GM18909 (cell line): ENCODE measurements around the gene PATJ.
"Not testable (repeated sequence)": the region's sequence is repeated elsewhere in the genome, so short reads cannot be mapped to it uniquely, and the experiment has no call there.

ENCODE experiments used
- ATAC-seq: cut with Tn5 transposase; IDR thresholded peaks from one replicate; pipeline ENCODE4 v1.9.1; 2021; ENCODE audit warnings: mild to moderate bottlenecking; ENCODE audit not compliant: unreplicated experiment, poor library complexity

PATJ gene

GRCh38 chr1:61808968-61809367 lies 66.7 kb downstream of the PATJ start:
- ATAC-seq, result no peak

- ATAC-seq, result no peak
Measured at GRCh38 chr1:61812916-61813315, 70.6 kb downstream of the PATJ start.

- ATAC-seq, result no peak
Measured at GRCh38 chr1:61816191-61816590, 73.9 kb downstream of the PATJ start.

- no peak for ATAC-seq
Measured at GRCh38 chr1:61818992-61819391, 76.7 kb downstream of the PATJ start.

GRCh38 chr1:61819421-61819820 lies 77.1 kb downstream of the PATJ start:
- no peak for ATAC-seq

GRCh38 chr1:61825393-61825792 lies 83.1 kb downstream of the PATJ start:
- ATAC-seq, result no peak

- no peak for ATAC-seq
Measured at GRCh38 chr1:61828805-61829204, 86.5 kb downstream of the PATJ start.

GRCh38 chr1:61836649-61837048 lies 94.4 kb downstream of the PATJ start:
- no peak for ATAC-seq

GRCh38 chr1:61837607-61838006 lies 95.3 kb downstream of the PATJ start:
- not testable (repeated sequence) for ATAC-seq

GRCh38 chr1:61839679-61840078 lies 97.4 kb downstream of the PATJ start:
- no peak for ATAC-seq

GRCh38 chr1:61842036-61842435 lies 99.8 kb downstream of the PATJ start:
- ATAC-seq, result no peak

- no peak for ATAC-seq
Measured at GRCh38 chr1:61842863-61843514, 100.7 kb downstream of the PATJ start.

GRCh38 chr1:61844006-61844405 lies 101.7 kb downstream of the PATJ start:
- ATAC-seq, result no peak

- not testable (repeated sequence) for ATAC-seq
Measured at GRCh38 chr1:61844664-61845063, 102.4 kb downstream of the PATJ start.

- no peak for ATAC-seq
Measured at GRCh38 chr1:61851235-61851634, 109.0 kb downstream of the PATJ start.

- ATAC-seq, result no peak
Measured at GRCh38 chr1:61851849-61852669, 109.8 kb downstream of the PATJ start.

GRCh38 chr1:61852670-61853015 lies 110.4 kb downstream of the PATJ start:
- no peak for ATAC-seq

- ATAC-seq, result no peak
Measured at GRCh38 chr1:61853583-61853982, 111.3 kb downstream of the PATJ start.

- ATAC-seq, result no peak
Measured at GRCh38 chr1:61864489-61864888, 122.2 kb downstream of the PATJ start.

- no peak for ATAC-seq
Measured at GRCh38 chr1:61865646-61866220, 123.5 kb downstream of the PATJ start.

- ATAC-seq, result no peak
Measured at GRCh38 chr1:61869691-61870109, 127.4 kb downstream of the PATJ start.

- ATAC-seq, result no peak
Measured at GRCh38 chr1:61872206-61872605, 129.9 kb downstream of the PATJ start.
